ENCODE data around the gene ZNF790.

- TF ChIP-seq ZNF8 (CRISPR knock-in tag; IDR thresholded peaks at IDR 0.05) (no peak), ESRRG (CRISPR knock-in tag; IDR thresholded peaks at IDR 0.05) (no peak), RARB (CRISPR knock-in tag; IDR thresholded peaks at IDR 0.05) (no peak), PATZ1 (CRISPR knock-in tag; IDR thresholded peaks at IDR 0.05; ENCODE audit: borderline replicate concordance) (no peak), CSDC2 (CRISPR knock-in tag; IDR thresholded peaks at IDR 0.05) (no peak), ZFP30 (CRISPR knock-in tag; IDR thresholded peaks at IDR 0.05) (no peak), POU6F1 (CRISPR knock-in tag; IDR thresholded peaks at IDR 0.05; ENCODE audit: borderline replicate concordance, low read depth) (no peak), TOX (CRISPR knock-in tag; IDR thresholded peaks at IDR 0.05; ENCODE audit: borderline replicate concordance) (no peak), CREB5 (CRISPR knock-in tag; IDR thresholded peaks at IDR 0.05; ENCODE audit: low read depth) (no peak), ZC3H10 (CRISPR knock-in tag; IDR thresholded peaks at IDR 0.05) (no peak), ARNTL (CRISPR knock-in tag; IDR thresholded peaks at IDR 0.05; ENCODE audit: borderline replicate concordance, low read depth) (no peak)
These were observed 39.1 kb upstream of the ZNF790 start for GRCh38 chr19:36876993-36877938.

All from SK-N-SH treated with all-trans-retinoic acid at 6 μM for 48 hours (cell line).